Measurements from ENCODE around the gene PIGK. TPM values are rescaled to one million over a fixed set of nuclear protein-coding genes. Genes with fewer than 3 reads are reported as not detected.

The PIGK gene
- total RNA-seq, 4 donors from 2014 or later, result 1.1 to 14.1 (median 8.3) TPM

- DNase-seq, result no peak
- Histone ChIP-seq H3K4me1 (no peaks in the 10 kb centered on the region), H3K36me3 (no peaks in the 10 kb centered on the region), H3K27me3 (no peaks in the 10 kb centered on the region), H3K9me3 (no peaks in the 10 kb centered on the region), H3K4me3 (no peak overlapping the region), H3K27ac (no peak overlapping the region)
- no peak for TF ChIP-seq CTCF (IDR thresholded peaks at IDR 0.05)
- TF ChIP-seq EP300 (IDR thresholded peaks at IDR 0.05; ENCODE audit: low read depth), result no peak
- TF ChIP-seq POLR2AphosphoS5 (IDR thresholded peaks at IDR 0.05), result no peak
- 13 to 57% methylated on average over 1 of the region's 1 CpG for WGBS, 2 donors (ENCODE audit: low coverage in 1 of 2)
- intact Hi-C loops (cut with DNase I; ENCODE audit: low total_unique reads) (no loop called here), in situ Hi-C loops (cut with MboI; ENCODE audit: low pct_ligation_motif_present in 1 of 4, low pct_unique_long_range_greater_than_20kb in 1 of 4, low sequenced_read_pairs in 3 of 4) (no loop called here)
These were observed 170.6 kb downstream of the PIGK start for GRCh38 chr1:77048615-77049005.

DNA sequence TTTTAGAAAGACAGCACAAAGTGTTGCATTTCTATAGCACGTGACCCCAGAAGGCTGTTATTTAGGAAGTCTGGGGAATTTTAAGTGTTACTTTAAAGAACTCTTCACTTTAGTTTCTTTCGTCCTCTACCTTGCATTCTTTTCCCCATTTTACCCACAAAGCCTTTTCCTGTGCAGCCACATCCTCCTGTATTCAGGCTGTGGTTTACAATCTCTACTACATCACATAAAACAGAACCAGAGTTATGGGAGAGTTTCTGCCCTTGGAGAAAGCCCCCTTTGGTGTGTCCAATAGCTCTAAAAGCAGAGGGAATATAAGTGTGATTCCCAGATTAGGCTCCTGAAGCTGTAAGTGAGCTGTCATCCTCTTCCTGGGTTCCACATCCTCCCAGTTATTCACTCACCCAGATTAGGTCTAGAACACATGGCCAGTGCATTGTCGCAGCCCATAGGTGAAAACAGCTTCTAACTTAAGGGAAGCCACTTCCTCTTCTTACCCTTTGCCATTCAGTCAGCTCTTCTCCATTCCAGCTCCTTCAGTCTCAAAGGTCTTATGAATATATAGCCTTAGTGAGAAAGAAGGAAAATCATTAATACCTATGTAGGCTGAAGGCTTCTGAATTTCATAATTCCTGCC is 171.1 kb downstream of the PIGK start:
- in situ Hi-C loops (cut with MboI; ENCODE audit: low pct_ligation_motif_present in 1 of 4, low pct_unique_long_range_greater_than_20kb in 1 of 4, low sequenced_read_pairs in 3 of 4), result no loop called here

DNA sequence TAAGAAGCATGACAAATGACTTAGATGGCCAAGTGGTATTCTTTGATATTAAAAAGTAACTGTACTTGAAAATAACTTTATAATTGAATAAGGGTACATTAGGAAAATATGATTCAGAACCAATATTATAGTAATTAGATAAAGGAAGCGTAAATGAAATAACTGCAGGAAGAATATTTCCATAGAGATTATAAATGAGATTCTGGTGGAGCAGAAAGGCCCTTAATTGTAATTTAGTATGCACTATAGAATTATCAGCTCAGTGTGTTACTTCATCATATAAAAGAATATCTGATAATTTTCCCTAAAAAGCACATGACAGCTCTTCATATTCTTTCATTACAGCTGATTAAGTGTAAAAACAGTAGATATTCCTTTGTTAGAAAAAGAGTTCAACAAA is 171.7 kb downstream of the PIGK start:
- Histone ChIP-seq H3K9me3 (no peaks in the 10 kb centered on the region), H3K4me3 (no peak overlapping the region), H3K27ac (no peak overlapping the region), H3K36me3 (no peaks in the 10 kb centered on the region), H3K27me3 (no peaks in the 10 kb centered on the region), H3K4me1 (no peaks in the 10 kb centered on the region)
- intact Hi-C loops (cut with DNase I; ENCODE audit: low total_unique reads) (no loop called here), in situ Hi-C loops (cut with MboI; ENCODE audit: low pct_ligation_motif_present in 1 of 4, low pct_unique_long_range_greater_than_20kb in 1 of 4, low sequenced_read_pairs in 3 of 4) (no loop called here)
- no peak for DNase-seq
- TF ChIP-seq CTCF (IDR thresholded peaks at IDR 0.05) (no peak), POLR2A (IDR thresholded peaks at IDR 0.05) (no peak), POLR2AphosphoS5 (IDR thresholded peaks at IDR 0.05) (no peak), EP300 (IDR thresholded peaks at IDR 0.05; ENCODE audit: low read depth) (no peak)
- 94 to 100% methylated on average over 1 of the region's 1 CpG for WGBS, 2 donors (ENCODE audit: low coverage in 1 of 2)

More for the DNA sequence above, 171.1 kb downstream of the PIGK start:
- Histone ChIP-seq H3K36me3 (no peaks in the 10 kb centered on the region), H3K27ac (no peak overlapping the region), H3K27me3 (no peaks in the 10 kb centered on the region), H3K4me3 (no peak overlapping the region), H3K4me1 (no peaks in the 10 kb centered on the region), H3K9me3 (no peaks in the 10 kb centered on the region)
- no peak for DNase-seq
- TF ChIP-seq POLR2AphosphoS5 (IDR thresholded peaks at IDR 0.05), result no peak
- no peak for TF ChIP-seq POLR2A (IDR thresholded peaks at IDR 0.05)
- no peak for TF ChIP-seq CTCF (IDR thresholded peaks at IDR 0.05)
- intact Hi-C loops (cut with DNase I; ENCODE audit: low total_unique reads), result no loop called here
- 67 to 71% methylated on average over 3 of the region's 3 CpGs for WGBS, 2 donors (ENCODE audit: low coverage in 1 of 2)

DNA sequence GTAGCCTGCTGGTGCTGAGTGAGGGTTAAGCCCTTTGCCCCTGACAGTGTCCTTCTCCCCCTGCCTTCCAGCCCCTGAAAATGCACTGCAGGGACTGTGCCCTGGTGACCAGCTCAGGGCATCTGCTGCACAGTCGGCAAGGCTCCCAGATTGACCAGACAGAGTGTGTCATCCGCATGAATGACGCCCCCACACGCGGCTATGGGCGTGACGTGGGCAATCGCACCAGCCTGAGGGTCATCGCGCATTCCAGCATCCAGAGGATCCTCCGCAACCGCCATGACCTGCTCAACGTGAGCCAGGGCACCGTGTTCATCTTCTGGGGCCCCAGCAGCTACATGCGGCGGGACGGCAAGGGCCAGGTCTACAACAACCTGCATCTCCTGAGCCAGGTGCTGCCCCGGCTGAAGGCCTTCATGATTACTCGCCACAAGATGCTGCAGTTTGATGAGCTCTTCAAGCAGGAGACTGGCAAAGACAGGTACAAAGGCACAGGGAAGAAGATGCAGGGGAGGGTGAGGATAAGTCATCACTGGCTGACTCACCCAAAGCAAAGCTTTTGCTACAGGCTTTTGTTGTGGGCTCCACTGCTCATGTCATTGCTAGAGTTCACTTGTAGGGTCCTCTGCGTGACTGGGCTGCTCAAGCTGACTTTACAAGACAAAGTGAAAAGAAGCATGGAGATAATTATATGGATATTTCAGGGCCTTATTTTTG is 174.9 kb downstream of the PIGK start:
- H3K27ac ChIP-seq, result no peak overlapping the region
- 92% methylated on average over 20 of the region's 20 CpGs; no CpG with 5 or more reads in 1 of the 2 donors for WGBS, 2 donors (ENCODE audit: low coverage in 1 of 2)
- intact Hi-C loops (cut with DNase I; ENCODE audit: low total_unique reads), result no loop called here
- no peaks in the 10 kb centered on the region for H3K9me3 ChIP-seq
- in situ Hi-C loops (cut with MboI; ENCODE audit: low pct_ligation_motif_present in 1 of 4, low pct_unique_long_range_greater_than_20kb in 1 of 4, low sequenced_read_pairs in 3 of 4), result no loop called here
- no peak overlapping the region for H3K4me3 ChIP-seq
- DNase-seq, result no peak
- TF ChIP-seq POLR2AphosphoS5 (IDR thresholded peaks at IDR 0.05) (no peak), POLR2A (IDR thresholded peaks at IDR 0.05) (no peak), EP300 (IDR thresholded peaks at IDR 0.05; ENCODE audit: low read depth) (no peak), CTCF (IDR thresholded peaks at IDR 0.05) (no peak)
- no peaks in the 10 kb centered on the region for H3K4me1 ChIP-seq
- H3K27me3 ChIP-seq, result no peaks in the 10 kb centered on the region
- H3K36me3 ChIP-seq, result no peaks in the 10 kb centered on the region
